ENCODE results near the gene COL25A1. TPM values are rescaled to one million over a fixed set of nuclear protein-coding genes. Genes with fewer than 3 reads are reported as not detected.
"Not testable (repeated sequence)": the region's sequence is repeated elsewhere in the genome, so short reads cannot be mapped to it uniquely, and the experiment has no call there.

Gene COL25A1
- total RNA-seq, 1 donor from 2014 or later: 32.5 TPM

- no peak for DNase-seq (ENCODE audit: low spot score)
These were observed 174.6 kb downstream of the COL25A1 start for GRCh38 chr4:109127866-109128265.

DNA sequence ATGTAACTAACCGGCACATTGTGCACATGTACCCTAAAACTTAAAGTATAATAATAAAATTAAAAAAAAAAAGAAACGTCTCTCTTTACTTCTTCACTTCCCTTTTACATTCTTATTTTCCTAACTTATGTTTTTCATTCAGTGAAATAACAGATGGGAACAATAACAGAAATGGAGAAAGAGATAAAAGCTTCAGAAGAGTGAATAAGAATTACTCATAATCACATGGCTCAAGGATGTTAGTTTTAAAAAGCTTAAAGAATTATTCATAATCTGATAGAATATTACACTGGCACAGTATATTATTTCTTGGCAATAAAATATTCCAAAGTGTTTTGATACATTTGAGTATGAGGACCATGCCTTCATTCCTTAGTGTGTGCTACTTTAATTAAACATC is 175.6 kb downstream of the COL25A1 start:
- no peak for DNase-seq (ENCODE audit: low spot score)

DNA sequence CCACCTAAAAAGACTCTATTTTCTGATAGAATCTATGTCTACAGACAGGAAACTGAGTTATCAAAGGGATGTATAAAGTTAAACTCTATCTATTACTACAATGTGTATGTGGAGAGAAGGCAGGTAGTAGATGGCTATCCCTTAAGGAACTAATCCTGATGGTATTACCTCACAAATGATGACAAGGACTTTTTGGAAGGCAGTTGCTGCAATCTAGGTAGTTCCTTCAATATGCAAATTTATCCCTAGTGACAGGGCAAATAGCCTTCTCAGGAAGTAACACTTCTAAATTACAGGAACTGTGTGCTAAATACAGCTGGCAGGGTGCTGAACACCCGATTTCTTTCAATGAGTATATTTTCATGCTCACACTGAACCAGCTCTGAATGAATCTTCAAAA is 177.4 kb downstream of the COL25A1 start:
- DNase-seq (ENCODE audit: low spot score): no peak

DNA sequence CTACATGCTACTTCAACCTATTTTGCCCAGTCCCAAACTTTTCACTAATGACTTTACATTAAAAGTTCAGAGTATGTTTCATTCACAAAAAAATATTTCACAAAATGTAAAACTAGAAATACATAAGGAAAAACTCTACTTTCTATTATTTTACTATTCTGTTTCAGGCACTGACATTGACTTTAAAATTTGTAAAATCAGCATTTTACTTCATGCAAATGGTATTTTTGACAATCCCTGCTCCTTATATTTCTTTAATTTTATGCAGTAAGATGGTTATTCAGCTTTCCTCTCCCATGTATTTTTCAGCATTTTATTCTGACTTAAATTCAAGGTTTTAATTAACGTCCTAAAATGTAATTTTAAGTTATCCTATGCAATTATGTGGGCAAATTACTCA is 178.5 kb downstream of the COL25A1 start:
- no peak for DNase-seq (ENCODE audit: low spot score)

- no peak for DNase-seq (ENCODE audit: low spot score)
These were observed 180.9 kb downstream of the COL25A1 start for GRCh38 chr4:109121561-109121960.

DNA sequence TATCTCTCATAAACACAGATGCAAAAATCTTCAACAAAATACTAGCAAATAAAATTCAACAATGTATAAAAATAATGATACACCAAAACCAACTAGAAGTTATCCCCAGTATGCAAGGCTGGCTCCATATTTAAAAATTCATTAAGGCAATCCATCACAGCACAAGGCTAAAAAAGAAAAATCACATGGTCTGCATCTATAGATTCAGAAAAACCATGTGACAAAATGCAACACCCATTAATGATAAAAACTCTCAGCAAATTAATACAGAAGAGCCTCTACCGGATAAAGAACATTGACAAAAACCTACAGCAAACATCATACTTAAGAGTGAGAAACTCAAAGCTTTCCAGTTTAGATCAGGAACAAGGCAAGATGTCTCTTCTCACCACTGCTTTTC is 182.6 kb downstream of the COL25A1 start:
- DNase-seq (ENCODE audit: low spot score): no peak

DNA sequence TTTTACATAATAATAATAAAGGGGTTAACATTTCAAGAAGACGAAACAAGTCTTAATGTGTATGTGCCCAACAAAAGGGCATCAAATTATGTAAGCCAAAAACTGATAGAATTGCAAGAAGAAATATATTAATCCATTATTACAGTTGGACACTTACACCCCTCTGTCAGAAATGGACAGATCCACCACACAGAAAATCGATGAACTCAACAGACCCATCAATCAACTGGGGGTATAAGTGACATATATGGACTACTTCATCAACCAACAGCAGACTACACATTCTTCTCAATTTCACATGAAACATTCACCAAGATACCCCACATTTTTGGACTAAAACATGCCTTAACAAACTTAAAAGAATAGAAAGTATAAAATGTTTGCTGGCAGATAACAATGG is 183.8 kb downstream of the COL25A1 start:
- no peak for DNase-seq (ENCODE audit: low spot score)

GRCh38 chr4:109114501-109114900 is 188.0 kb downstream of the COL25A1 start:
- no peak for DNase-seq (ENCODE audit: low spot score)

DNA sequence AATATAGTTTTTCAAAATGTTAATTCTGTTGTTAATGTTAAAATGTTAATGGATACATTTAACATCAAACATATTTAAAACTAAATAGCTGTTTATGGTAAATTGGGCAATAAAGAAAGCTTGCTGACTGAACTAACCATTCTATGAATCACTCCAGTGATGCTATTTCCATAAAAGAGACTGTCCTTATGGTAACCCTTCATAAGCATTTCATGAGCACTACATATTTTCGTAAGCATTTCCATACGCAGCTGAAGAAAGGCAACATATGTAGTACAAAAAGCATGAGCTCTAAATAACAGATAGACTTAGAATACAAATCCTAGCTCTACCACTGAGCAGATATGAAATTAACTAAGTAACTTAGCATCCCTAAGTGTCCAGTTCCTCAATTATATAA is 188.9 kb downstream of the COL25A1 start:
- DNase-seq (ENCODE audit: low spot score): peak; percentile 89

- DNase-seq (ENCODE audit: low spot score): no peak
These were observed 191.4 kb downstream of the COL25A1 start for GRCh38 chr4:109111031-109111430.

GRCh38 chr4:109108215-109108614 is 194.2 kb downstream of the COL25A1 start:
- DNase-seq (ENCODE audit: low spot score): not testable (repeated sequence)

DNA sequence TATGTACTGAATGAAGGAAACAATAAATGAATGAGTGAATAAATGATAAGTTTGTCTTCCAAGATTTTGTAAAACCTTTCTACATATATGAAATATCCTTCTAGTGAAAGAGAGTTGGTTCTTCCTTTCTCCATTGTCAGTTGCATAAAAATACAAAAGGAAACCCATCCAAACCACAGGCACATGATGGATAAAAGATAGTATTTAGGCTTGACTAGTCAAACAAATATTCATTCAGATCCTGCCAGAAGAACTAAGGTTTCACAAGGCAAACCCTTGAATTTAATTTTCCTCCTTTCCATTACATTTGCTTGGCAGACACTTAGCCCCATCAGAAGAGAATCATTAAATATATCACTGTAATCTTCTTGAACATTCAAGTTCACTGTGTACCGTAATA is 208.4 kb downstream of the COL25A1 start:
- DNase-seq (ENCODE audit: low spot score): no peak

GRCh38 chr4:109091727-109092409 is 210.6 kb downstream of the COL25A1 start:
- peak; percentile 88 for DNase-seq (ENCODE audit: low spot score)

GRCh38 chr4:109083911-109084310 is 218.5 kb downstream of the COL25A1 start:
- no peak for DNase-seq (ENCODE audit: low spot score)

GRCh38 chr4:109079731-109080130 is 222.7 kb downstream of the COL25A1 start:
- peak; percentile 27 for DNase-seq (ENCODE audit: low spot score)

GRCh38 chr4:109079201-109079600 is 223.3 kb downstream of the COL25A1 start:
- no peak for DNase-seq (ENCODE audit: low spot score)

DNA sequence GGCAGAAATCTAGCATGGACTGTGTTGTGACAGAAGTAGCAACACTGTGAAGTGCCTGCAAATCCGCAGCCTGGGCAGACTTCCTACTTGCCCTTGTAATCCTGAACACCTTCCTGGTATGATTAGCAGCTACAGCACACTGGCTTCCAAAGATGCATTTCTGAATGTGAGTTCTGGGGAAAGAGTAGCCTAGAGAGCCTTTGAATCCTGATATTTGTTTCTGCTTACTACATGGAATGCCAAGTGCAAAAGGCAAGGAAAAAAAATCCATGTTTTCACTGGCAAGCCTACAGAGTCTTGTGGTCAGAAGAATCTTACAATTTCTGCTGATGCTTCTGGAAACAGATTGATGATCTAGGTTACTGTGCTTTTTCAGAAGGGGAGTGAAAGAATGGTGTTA is 223.7 kb downstream of the COL25A1 start:
- peak; percentile 77 for DNase-seq (ENCODE audit: low spot score)

DNA sequence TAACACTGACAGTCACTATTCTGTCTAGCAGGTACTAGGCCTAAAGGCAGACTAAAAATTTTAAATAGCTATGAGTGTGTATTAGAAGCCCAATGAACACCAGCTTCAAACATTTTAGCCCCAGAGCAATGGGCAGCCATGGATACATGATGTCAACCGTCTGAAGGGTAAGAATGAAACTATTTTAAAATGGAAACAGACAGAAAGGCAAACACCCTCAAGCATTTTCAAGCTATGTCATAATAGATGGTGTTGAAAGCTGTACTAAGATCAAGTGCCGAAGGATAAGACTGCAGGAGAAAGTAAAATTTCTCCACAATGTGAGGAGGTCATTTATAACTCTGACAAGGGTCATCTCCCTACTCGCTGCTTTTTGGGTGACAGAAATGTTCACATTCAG is 225.0 kb downstream of the COL25A1 start:
- no peak for DNase-seq (ENCODE audit: low spot score)

DNA sequence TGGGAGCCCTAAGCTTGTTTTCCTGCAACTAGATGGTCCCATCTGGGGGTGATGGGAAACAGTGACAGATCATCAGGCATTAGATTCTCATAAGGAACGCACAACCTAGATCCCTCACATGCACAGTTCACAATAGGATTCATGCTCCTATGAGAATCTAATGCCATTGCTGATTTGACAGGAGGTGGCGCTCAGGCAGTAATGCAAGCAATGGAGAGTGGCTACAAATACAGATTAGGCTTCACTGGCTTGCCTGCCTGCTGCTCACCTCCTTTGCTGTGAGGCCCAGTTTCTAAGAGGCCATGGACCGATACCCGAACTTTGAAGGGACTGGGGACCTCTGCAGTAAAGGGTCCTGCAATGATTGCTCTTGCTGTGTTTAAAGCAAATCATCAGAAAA is 225.7 kb downstream of the COL25A1 start:
- not testable (repeated sequence) for DNase-seq (ENCODE audit: low spot score)

DNA sequence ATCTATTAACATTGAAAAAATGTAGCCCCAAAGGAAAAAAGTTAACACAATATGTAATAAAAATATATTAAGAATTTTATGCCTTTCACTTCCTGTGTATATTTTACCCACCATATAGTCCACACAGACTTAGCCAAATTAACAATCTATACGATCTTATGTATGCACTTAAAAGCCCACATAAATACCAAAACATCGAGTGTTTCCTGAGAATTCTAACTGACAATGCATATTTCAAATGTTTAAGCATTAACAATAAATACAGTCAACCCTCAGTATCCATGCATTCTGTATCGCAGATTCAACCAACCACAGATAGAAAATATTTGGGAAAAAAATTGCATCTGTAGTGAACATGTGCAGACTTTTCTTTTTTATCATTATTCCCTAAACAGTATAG is 226.8 kb downstream of the COL25A1 start:
- no peak for DNase-seq (ENCODE audit: low spot score)

- peak; percentile 78 for DNase-seq (ENCODE audit: low spot score)
These were observed 229.9 kb downstream of the COL25A1 start for GRCh38 chr4:109072595-109072994.

GRCh38 chr4:109070677-109071076 is 231.8 kb downstream of the COL25A1 start:
- DNase-seq (ENCODE audit: low spot score): not testable (repeated sequence)

- DNase-seq (ENCODE audit: low spot score): no peak
These were observed 234.8 kb downstream of the COL25A1 start for GRCh38 chr4:109067508-109068235.
